A204.1 (cell line): Measurements from ENCODE around the gene MYO15B.

Source experiments
- FAIRE-seq: peaks from 2 replicates; lab custom pipeline; 2012; peaks lifted over from hg19 to GRCh38; lab: Jason Lieb, UNC

Gene MYO15B

DNA sequence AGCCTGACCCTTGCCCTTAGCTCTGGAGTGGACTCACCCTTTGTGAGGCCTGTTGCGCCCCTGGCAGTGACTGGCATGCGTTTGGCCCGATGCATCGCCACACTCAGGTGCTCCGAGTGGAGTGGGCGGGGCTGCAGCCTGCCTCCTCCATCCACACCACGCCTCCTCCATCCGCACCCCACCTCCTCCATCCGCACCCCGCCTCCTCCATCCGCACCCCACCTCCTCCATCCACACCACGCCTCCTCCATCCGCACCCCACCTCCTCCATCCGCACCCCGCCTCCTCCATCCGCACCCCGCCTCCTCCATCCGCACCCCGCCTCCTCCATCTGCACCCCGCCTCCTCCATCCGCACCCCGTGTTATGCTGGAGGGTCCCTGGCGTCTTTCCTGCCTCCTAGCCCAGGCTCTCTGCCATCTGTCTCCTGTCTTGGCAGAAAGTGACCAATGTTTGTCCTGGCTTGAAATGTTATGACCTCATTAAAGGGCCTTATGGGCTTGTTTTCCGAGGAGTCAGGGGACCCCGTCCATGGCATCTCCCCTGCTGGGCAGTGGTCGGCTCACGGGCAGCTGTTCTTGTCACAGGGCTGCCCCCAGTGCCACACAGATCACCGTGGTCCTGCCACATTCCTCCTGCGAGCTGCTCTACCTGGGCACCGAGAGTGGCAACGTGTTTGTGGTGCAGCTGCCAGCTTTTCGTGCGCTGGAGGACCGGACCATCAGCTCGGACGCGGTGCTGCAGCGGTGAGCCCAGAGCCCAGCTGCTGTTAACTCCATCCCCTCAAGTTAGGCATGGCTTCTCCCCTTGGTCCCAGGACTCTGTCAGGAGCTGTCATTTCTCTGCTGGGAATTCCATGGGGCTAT lies 28.7 kb upstream of the MYO15B start:
- FAIRE-seq: no peak

GRCh38 chr17:75559958-75560533 lies 27.6 kb upstream of the MYO15B start:
- FAIRE-seq: no peak

DNA sequence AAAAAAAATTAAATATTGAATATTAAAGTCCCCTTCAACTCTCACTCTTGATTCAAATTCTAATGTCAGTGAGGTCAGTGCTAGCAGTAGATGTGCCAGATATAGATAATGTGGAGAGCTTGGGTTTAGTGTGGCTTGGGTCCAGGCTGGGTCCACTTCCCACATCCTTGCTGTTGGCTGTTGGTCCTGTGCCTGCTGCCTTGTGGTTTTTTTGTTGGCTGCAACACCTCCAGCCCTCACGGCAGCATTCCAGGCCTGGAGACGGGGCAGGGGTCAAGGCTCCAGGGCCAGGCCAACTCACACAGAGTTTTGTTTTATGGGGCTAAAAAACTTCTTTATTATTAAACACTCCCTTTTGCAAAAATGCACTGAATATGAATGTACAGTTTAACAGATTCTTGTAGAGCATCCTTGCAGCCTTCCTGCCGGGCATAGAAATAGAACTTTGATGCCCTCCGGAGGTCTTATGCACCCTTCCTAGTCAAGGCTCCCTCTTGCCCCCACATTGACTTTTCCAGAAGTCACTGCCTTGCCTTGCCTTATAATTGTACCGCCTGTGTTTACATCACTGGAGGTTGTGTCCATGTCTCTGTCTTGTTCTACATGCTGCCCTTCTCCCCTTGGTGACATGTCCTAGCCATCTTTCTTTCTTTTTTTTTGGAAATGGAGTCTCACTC lies 25.5 kb upstream of the MYO15B start:
- FAIRE-seq: no peak

- no peak for FAIRE-seq
These were observed 24.4 kb upstream of the MYO15B start for GRCh38 chr17:75563063-75563758.

DNA sequence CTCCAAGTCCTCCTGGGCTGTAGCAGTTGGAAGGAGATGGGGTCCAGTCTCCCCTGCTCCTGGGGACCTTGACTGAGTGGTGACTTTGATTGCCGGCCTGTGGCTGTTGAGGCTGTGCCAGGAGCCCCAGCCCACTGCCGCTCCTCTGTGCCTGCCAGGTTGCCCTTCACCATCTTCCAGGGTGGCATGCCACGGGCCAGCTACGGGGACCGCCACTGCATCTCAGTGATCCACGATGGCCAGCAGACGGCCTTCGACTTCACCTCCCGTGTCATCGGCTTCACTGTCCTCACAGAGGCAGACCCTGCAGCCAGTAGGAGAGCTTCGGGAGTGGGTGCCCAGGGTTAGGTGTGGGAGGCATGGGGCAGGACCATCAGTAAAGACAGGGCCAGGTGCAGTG lies 23.4 kb upstream of the MYO15B start:
- no peak for FAIRE-seq

- no peak for FAIRE-seq
These were observed 22.5 kb upstream of the MYO15B start for GRCh38 chr17:75565066-75565465.

DNA sequence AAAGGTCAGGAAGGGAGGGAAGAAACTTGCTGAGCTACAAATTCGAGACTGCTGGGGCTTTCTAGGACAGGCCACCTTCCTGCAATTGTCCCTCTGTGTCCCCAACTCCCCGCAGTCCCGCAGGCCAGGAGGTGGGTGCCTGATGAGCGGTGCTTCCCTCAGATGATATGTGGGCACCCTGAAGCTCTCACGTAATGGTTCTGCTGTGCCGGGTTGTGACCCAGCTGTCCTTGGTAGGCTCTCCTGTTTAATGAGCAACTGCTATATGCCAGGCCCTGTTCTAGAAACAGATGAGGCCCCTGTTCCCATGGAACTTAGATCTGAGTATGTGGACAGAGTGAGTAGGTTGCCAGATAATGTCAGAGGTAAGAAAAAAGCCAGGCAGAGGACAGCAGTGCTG lies 22.0 kb upstream of the MYO15B start:
- no peak for FAIRE-seq

GRCh38 chr17:75566416-75566815 lies 21.2 kb upstream of the MYO15B start:
- no peak for FAIRE-seq

- FAIRE-seq: no peak
These were observed 20.8 kb upstream of the MYO15B start for GRCh38 chr17:75566834-75567233.

GRCh38 chr17:75568412-75569255 lies 19.0 kb upstream of the MYO15B start:
- FAIRE-seq: no peak

GRCh38 chr17:75570034-75570676 lies 17.4 kb upstream of the MYO15B start:
- no peak for FAIRE-seq

- no peak for FAIRE-seq
These were observed 16.8 kb upstream of the MYO15B start for GRCh38 chr17:75570772-75571171.

- no peak for FAIRE-seq
These were observed 16.3 kb upstream of the MYO15B start for GRCh38 chr17:75571197-75571884.

DNA sequence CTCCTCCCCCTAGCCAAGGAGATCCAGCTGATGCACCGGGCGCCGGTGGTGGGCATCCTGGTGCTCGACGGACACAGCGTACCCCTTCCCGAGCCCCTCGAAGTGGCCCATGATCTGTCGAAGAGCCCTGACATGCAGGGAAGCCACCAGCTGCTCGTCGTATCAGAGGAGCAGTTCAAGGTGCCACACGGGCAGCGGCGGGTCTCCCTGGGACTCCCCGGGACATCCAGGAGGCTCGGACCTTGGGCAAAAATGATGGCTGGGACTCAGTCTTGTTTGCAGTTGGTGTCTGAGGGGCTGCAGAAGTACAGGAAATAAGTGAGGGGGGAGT lies 15.8 kb upstream of the MYO15B start:
- no peak for FAIRE-seq

- no peak for FAIRE-seq
These were observed 14.7 kb upstream of the MYO15B start for GRCh38 chr17:75572713-75573539.

GRCh38 chr17:75573540-75573957 lies 14.1 kb upstream of the MYO15B start:
- no peak for FAIRE-seq

DNA sequence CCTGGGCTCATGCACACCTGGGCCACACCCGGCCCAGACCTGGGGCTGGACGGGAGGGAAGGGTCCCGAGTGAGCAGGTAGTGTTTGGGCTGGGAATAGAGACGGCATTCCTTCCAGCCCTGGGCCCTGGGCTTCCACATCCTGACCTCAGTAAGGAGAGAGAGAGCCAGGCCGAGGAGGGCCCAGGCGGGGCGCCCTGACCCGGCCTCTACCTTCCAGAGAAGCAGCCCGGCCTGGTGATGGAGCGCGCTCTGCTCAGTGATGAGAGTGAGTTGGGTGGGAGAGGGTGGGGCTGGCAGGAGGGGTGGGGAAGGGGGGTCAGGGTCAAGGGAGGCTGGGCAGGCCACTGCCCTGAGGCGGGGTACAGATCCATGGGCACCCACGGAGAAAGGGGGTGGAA lies 13.6 kb upstream of the MYO15B start:
- FAIRE-seq: no peak

DNA sequence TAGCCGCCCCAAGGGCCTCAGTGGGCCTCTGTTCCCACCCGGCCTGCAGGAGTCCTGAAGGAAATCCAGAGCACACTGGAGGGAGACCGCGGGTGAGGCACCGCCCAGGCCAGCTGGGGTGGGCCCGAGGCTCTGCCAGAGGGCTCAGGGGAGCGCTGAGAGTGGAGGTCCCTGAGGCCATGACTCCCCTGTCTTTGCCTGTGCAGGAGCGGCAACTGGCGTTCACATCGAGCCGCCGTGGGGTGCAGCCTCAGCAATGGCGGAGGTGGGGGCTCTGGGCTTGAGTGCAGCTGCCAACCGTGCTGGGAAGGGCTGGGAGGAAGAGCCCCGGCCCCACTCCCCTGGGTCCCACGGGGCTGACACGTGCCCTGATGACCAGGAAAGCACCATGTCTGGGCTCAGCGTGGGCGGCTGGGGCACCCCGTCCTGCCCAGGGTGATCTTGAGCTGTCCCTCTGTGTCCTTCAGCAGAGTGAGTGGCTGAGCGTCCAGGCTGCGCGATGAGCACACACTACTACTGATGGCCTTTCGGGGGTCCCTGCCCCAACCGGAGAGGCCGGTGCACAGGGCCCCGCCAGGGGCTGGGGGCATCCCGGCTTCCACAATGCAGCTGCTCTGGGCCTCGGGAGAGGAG lies 13.1 kb upstream of the MYO15B start:
- FAIRE-seq: no peak

GRCh38 chr17:75575197-75575596 lies 12.4 kb upstream of the MYO15B start:
- FAIRE-seq: no peak
